Measurements from ENCODE around the gene LTN1. TPM values are rescaled to one million over a fixed set of nuclear protein-coding genes. Genes with fewer than 3 reads are reported as not detected.

The LTN1 gene
- total RNA-seq, 1 experiment from 2014 or later, result 18.7 TPM

- no peak for TF ChIP-seq EZH2 (IDR thresholded peaks at IDR 0.05; ENCODE audit: low read depth)
- TF ChIP-seq, protein P1, sequence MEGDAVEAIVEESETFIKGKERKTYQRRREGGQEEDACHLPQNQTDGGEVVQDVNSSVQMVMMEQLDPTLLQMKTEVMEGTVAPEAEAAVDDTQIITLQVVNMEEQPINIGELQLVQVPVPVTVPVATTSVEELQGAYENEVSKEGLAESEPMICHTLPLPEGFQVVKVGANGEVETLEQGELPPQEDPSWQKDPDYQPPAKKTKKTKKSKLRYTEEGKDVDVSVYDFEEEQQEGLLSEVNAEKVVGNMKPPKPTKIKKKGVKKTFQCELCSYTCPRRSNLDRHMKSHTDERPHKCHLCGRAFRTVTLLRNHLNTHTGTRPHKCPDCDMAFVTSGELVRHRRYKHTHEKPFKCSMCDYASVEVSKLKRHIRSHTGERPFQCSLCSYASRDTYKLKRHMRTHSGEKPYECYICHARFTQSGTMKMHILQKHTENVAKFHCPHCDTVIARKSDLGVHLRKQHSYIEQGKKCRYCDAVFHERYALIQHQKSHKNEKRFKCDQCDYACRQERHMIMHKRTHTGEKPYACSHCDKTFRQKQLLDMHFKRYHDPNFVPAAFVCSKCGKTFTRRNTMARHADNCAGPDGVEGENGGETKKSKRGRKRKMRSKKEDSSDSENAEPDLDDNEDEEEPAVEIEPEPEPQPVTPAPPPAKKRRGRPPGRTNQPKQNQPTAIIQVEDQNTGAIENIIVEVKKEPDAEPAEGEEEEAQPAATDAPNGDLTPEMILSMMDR (conservative IDR thresholded peaks at IDR 0.05), result no peak
Observed at GRCh38 chr21:28892199-28893111, 100.2 kb downstream of the LTN1 start.

GRCh38 chr21:28885853-28886177 lies 106.9 kb downstream of the LTN1 start:
- H3K4me3 ChIP-seq, result peak overlapping the region; percentile 81; the same call in 1 of the 2 replicates
- POLR2A ChIA-PET (ENCODE audit: unreplicated experiment), result no interaction called here
- intact Hi-C loops (cut with micrococcal nuclease; ENCODE audit: unreplicated experiment), result no loop called here

More at GRCh38 chr21:28892199-28893111, 100.2 kb downstream of the LTN1 start:
- H3K4me3 ChIP-seq, result no peak overlapping the region
- H3F3A ChIP-seq (ENCODE audit: insufficient read depth, low read depth), result no peaks in the 10 kb centered on the region
- H3K9me2 ChIP-seq (ENCODE audit: insufficient read depth), result no peaks in the 10 kb centered on the region
- H3K27ac ChIP-seq, result no peak overlapping the region
- POLR2A ChIA-PET (ENCODE audit: unreplicated experiment), result no interaction called here
- CTCF ChIA-PET, result no interaction called here
- no peak overlapping the region for H3K4me2 ChIP-seq
- H3K9me3 ChIP-seq (ENCODE audit: insufficient read depth, low read depth), result no peaks in the 10 kb centered on the region
- no peaks in the 10 kb centered on the region for H3K79me2 ChIP-seq (ENCODE audit: low read depth)
- H3K36me3 ChIP-seq (ENCODE audit: low read depth), result no peaks in the 10 kb centered on the region
- no peaks in the 10 kb centered on the region for H4K20me1 ChIP-seq (ENCODE audit: insufficient read depth)
- BruUV-seq (replicated peaks), result no TSS peak
- DNase-seq, result no peak
- peaks cover 7% of the 10 kb centered on the region for H3K27me3 ChIP-seq (ENCODE audit: insufficient read depth, low read depth)
- intact Hi-C loops (cut with micrococcal nuclease; ENCODE audit: unreplicated experiment), result no loop called here
- H2AFZ ChIP-seq, result no peak overlapping the region
- H3K4me1 ChIP-seq (replicated peaks; ENCODE audit: insufficient read depth), result no peaks in the 10 kb centered on the region

DNA sequence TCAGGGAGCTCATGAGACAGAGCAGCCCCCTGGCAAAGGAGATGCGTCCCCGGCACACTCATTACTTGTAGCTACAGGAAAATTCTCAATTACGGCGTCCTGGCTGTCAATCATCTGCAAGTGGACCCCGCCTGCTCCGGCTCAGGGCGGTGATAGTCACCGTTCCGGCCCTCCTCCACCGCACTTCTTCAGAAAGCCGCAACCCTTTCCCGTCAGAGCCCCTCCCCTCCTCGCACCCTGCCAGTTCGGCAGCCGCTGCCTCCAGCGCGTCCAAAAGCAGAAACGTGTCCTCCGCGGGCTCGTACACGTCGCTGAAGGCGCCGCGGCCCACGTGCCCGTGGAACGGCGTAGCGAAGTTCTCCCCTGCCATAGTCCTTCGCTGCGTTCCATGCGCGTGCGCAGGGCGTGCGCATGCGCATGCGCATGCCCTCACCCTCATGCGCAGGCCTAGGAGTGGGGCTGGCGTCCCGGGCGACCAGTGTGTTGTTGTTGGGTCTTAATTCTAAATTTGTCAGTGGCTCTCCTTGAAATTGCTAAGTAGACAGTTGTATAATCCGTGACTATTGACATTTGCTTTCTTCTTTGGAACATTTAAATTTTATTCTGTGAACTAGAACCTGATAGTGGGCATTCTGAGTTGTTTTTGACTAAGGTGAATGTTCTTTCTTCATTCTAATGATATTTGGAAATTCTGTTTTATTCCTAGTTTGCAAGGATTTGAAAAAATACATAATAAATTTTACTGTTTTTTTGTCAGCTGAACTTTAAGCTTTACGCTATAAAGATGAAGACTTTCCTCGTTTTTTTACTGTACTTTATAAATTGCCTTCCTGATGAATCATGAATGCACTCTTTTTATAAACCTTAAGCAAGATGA lies 107.5 kb downstream of the LTN1 start:
- BruUV-seq (replicated peaks), result TSS peak; percentile 78
- ChIA-PET POLR2A (ENCODE audit: unreplicated experiment) (interaction anchor here (0.6 kb wide), 1 partner anchor 677 kb away, joined by 3 read pairs; no protein-coding TSS in a partner anchor), CTCF (no interaction called here)

More at GRCh38 chr21:28885853-28886177, 106.9 kb downstream of the LTN1 start:
- H3K27ac ChIP-seq, result no peak overlapping the region
- no peak for DNase-seq
- H3K4me1 ChIP-seq (replicated peaks; ENCODE audit: insufficient read depth), result peaks cover 16% of the 10 kb centered on the region
- peak overlapping the region; percentile 97 for H2AFZ ChIP-seq
- no peak for TF ChIP-seq EZH2 (IDR thresholded peaks at IDR 0.05; ENCODE audit: low read depth)
- TF ChIP-seq, protein P1 (conservative IDR thresholded peaks at IDR 0.05), result no peak
- CTCF ChIA-PET, result no interaction called here
- H3F3A ChIP-seq (ENCODE audit: insufficient read depth, low read depth), result no peaks in the 10 kb centered on the region
- no peaks in the 10 kb centered on the region for H3K79me2 ChIP-seq (ENCODE audit: low read depth)
- H3K36me3 ChIP-seq (ENCODE audit: low read depth), result peaks cover 8% of the 10 kb centered on the region
- H3K4me2 ChIP-seq, result peak overlapping the region; percentile 90
- no TSS peak for BruUV-seq (replicated peaks)
- no peaks in the 10 kb centered on the region for H3K9me3 ChIP-seq (ENCODE audit: insufficient read depth, low read depth)
- no peaks in the 10 kb centered on the region for H4K20me1 ChIP-seq (ENCODE audit: insufficient read depth)
- H3K9me2 ChIP-seq (ENCODE audit: insufficient read depth), result no peaks in the 10 kb centered on the region
- H3K27me3 ChIP-seq (ENCODE audit: insufficient read depth, low read depth), result peaks cover 7% of the 10 kb centered on the region

More for the DNA sequence above, 107.5 kb downstream of the LTN1 start:
- TF ChIP-seq, protein P1 (conservative IDR thresholded peaks at IDR 0.05), result no peak
- TF ChIP-seq EZH2 (IDR thresholded peaks at IDR 0.05; ENCODE audit: low read depth), result no peak
- Histone ChIP-seq H4K20me1 (ENCODE audit: insufficient read depth) (no peaks in the 10 kb centered on the region), H3K4me3 (peak overlapping the region; percentile 81), H3K79me2 (ENCODE audit: low read depth) (no peaks in the 10 kb centered on the region), H2AFZ (peak overlapping the region; percentile 97), H3K9me3 (ENCODE audit: insufficient read depth, low read depth) (no peaks in the 10 kb centered on the region), H3F3A (ENCODE audit: insufficient read depth, low read depth) (no peaks in the 10 kb centered on the region), H3K4me2 (peak overlapping the region; percentile 90), H3K9me2 (ENCODE audit: insufficient read depth) (no peaks in the 10 kb centered on the region), H3K4me1 (replicated peaks; ENCODE audit: insufficient read depth) (peaks cover 16% of the 10 kb centered on the region), H3K27me3 (ENCODE audit: insufficient read depth, low read depth) (peaks cover 7% of the 10 kb centered on the region), H3K27ac (peak overlapping the region; percentile 80), H3K36me3 (ENCODE audit: low read depth) (peaks cover 8% of the 10 kb centered on the region)
- DNase-seq, result peak; percentile 63 to 79
- intact Hi-C loops (cut with micrococcal nuclease; ENCODE audit: unreplicated experiment), result no loop called here

Data from PC-9 (cell line).